Measurements from ENCODE around the gene PLEKHA7. TPM values are rescaled to one million over a fixed set of nuclear protein-coding genes. Genes with fewer than 3 reads are reported as not detected.
A peak's percentile ranks its signal among the peaks of the same experiment; 100 is the strongest.

The PLEKHA7 gene
- total and polyA plus RNA-seq, 2 of the 13 experiments (the other 11 are each of a cell fraction or from before 2014, with no cell fraction given) = 17.5 to 18.7 TPM

DNA sequence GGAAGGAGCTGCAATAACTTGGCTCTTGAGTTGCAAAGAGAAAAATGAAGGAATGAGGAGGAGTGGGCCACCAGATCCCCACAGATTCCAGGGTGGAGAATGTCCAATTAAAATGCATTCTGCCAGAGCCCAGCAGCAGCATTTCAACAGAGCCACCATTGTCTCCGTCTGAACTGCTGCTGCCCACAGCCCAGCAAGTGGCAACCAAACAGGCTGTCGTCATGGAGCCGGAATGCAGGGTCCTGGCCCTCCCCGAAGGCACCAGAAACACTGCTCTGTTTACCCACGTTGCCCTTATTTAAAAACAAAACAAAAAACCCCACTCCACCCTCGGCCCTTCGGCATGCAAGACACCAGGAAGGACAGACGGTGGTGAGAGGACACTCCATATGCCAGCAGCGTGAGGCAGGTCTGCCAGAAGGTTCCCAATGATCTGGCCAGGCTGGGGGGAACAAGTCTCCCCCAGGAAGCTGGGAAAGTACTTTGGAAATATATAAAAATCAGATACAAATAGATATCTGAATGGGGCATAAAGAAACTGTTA is 32.5 kb downstream of the PLEKHA7 start (continued):
- TF ChIP-seq ZNF256 (CRISPR knock-in tag; conservative IDR thresholded peaks at IDR 0.05) (no peak), MBD4 (IDR thresholded peaks at IDR 0.05; ENCODE audit: borderline replicate concordance, low read length) (no peak), SCMH1 (CRISPR knock-in tag; IDR thresholded peaks at IDR 0.05; ENCODE audit: borderline replicate concordance) (no peak), ELK4 (CRISPR knock-in tag; IDR thresholded peaks at IDR 0.05; ENCODE audit: borderline replicate concordance) (no peak), PHF5A (CRISPR knock-in tag; IDR thresholded peaks at IDR 0.05; ENCODE audit: low read depth, unreplicated experiment) (no peak), ARNTL (CRISPR knock-in tag; IDR thresholded peaks at IDR 0.05) (no peak), ZFP36 (IDR thresholded peaks at IDR 0.05; ENCODE audit: borderline replicate concordance, low read depth, low read length, partially characterized antibody) (no peak), SKIL (CRISPR knock-in tag; IDR thresholded peaks at IDR 0.05; ENCODE audit: borderline replicate concordance) (peak; percentile 48; the same call in 1 of the 2 replicates), SOX5 (CRISPR knock-in tag; IDR thresholded peaks at IDR 0.05; ENCODE audit: borderline replicate concordance) (peak; percentile 77; the same call in 1 of the 2 replicates), NRL (CRISPR knock-in tag; IDR thresholded peaks at IDR 0.05; ENCODE audit: borderline replicate concordance) (no peak), ZNF816 (CRISPR knock-in tag; IDR thresholded peaks at IDR 0.05; ENCODE audit: borderline replicate concordance) (no peak), ZNF24 (IDR thresholded peaks at IDR 0.05) (no peak), NKX3-1 (CRISPR knock-in tag; IDR thresholded peaks at IDR 0.05) (no peak), ATF7 (IDR thresholded peaks at IDR 0.05) (no peak), ATF7 (CRISPR knock-in tag; IDR thresholded peaks at IDR 0.05) (peak; percentile 92), ZBTB38 (CRISPR knock-in tag; IDR thresholded peaks at IDR 0.05) (no peak), KDM2A (CRISPR knock-in tag; IDR thresholded peaks at IDR 0.05; ENCODE audit: borderline replicate concordance, low read depth) (peak; percentile 31; the same call in 1 of the 2 replicates), ZBTB7A (CRISPR knock-in tag; IDR thresholded peaks at IDR 0.05) (no peak), RAD51 (IDR thresholded peaks at IDR 0.05; ENCODE audit: borderline replicate concordance) (no peak), ZNF660 (CRISPR knock-in tag; IDR thresholded peaks at IDR 0.05; ENCODE audit: borderline replicate concordance, low read depth) (no peak), XBP1 (CRISPR knock-in tag; IDR thresholded peaks at IDR 0.05) (0 out of 2 replicates have a peak, but pooled peaks have one; percentile 34), ZNF20 (CRISPR knock-in tag; IDR thresholded peaks at IDR 0.05) (no peak)
- TF ChIP-seq, protein P1, sequence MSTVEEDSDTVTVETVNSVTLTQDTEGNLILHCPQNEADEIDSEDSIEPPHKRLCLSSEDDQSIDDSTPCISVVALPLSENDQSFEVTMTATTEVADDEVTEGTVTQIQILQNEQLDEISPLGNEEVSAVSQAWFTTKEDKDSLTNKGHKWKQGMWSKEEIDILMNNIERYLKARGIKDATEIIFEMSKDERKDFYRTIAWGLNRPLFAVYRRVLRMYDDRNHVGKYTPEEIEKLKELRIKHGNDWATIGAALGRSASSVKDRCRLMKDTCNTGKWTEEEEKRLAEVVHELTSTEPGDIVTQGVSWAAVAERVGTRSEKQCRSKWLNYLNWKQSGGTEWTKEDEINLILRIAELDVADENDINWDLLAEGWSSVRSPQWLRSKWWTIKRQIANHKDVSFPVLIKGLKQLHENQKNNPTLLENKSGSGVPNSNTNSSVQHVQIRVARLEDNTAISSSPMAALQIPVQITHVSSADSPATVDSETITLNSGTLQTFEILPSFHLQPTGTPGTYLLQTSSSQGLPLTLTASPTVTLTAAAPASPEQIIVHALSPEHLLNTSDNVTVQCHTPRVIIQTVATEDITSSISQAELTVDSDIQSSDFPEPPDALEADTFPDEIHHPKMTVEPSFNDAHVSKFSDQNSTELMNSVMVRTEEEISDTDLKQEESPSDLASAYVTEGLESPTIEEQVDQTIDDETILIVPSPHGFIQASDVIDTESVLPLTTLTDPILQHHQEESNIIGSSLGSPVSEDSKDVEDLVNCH (CRISPR knock-in tag; IDR thresholded peaks at IDR 0.05) = no peak
